ENCODE results near the gene SLC25A25. TPM values are rescaled to one million over a fixed set of nuclear protein-coding genes. Genes with fewer than 3 reads are reported as not detected.

Gene SLC25A25
- total and polyA plus RNA-seq, 10 donors: 6.2 to 44.7 (median 23.0) TPM

DNA sequence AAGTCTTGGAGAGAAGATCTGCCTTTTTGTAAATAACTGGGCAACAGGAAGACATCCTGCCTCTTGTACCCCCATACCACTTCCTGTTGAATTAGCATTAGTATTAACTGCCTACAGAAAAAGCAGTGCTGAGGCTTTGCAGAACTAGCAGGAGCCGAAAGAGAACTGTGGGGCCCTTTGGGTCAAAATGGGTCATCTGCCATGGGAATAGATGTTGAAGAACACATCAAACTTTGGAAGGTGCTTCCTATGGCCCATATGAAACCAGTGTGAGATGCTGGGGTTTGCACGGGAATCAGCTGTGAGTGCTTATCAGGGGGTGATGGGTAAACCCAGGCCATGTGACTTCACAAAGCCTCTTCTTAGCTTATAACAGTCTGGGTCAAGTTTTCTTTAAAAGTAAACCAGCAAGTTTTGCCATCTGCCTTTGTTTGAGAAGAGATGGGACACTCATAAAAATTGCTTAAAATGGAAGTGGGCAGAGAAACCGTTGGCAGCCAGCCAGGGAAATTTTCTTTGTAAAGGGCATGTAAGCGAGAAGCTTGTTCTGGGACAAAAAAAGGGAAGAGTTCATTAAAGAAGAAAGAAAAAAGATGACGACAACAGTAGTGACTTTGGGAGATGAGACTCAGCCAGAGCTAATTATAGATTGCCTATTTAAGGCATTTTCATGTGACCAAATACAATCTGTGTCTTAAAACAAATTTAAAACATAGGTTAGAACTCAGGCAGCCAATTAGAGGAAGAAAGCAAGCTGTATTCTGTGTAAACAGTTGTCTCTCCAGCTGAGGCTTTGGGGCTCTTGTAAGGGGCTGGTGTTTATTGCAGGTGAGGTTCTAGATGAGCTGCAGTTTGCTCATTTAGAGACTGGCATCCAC lies 4.4 kb downstream of the SLC25A25 start:
- 2 to 6% (median 2%) methylated on average over 5 of the region's 5 CpGs for WGBS, 5 donors
- peaks cover 48 to 91% (median 70%) of the 10 kb centered on the region in 6 donors for H3K4me1 ChIP-seq
- no peaks in the 10 kb centered on the region for H3K9me3 ChIP-seq
- TF ChIP-seq, protein P1, sequence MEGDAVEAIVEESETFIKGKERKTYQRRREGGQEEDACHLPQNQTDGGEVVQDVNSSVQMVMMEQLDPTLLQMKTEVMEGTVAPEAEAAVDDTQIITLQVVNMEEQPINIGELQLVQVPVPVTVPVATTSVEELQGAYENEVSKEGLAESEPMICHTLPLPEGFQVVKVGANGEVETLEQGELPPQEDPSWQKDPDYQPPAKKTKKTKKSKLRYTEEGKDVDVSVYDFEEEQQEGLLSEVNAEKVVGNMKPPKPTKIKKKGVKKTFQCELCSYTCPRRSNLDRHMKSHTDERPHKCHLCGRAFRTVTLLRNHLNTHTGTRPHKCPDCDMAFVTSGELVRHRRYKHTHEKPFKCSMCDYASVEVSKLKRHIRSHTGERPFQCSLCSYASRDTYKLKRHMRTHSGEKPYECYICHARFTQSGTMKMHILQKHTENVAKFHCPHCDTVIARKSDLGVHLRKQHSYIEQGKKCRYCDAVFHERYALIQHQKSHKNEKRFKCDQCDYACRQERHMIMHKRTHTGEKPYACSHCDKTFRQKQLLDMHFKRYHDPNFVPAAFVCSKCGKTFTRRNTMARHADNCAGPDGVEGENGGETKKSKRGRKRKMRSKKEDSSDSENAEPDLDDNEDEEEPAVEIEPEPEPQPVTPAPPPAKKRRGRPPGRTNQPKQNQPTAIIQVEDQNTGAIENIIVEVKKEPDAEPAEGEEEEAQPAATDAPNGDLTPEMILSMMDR (IDR thresholded peaks at IDR 0.05 in 8 of 11, conservative IDR thresholded peaks at IDR 0.05 in 3 of 11): no peak
- peak in 1 of 3 donors; percentile 46 for TF ChIP-seq POLR2AphosphoS5 (IDR thresholded peaks at IDR 0.05)
- H3K4me3 ChIP-seq: peak overlapping the region in 5 of 8 donors; percentile 7 to 96 (median 15)
- peaks cover 0 to 9% (median 0%) of the 10 kb centered on the region in 6 donors for H3K36me3 ChIP-seq
- DNase-seq: no peak
- H3K27me3 ChIP-seq (replicated peaks in 1 of 7): no peaks in the 10 kb centered on the region
- peak overlapping the region; percentile 74 to 99 (median 91) for H3K27ac ChIP-seq
- intact Hi-C loops (cut with DNase I; ENCODE audit: low total_unique reads): no loop called here

DNA sequence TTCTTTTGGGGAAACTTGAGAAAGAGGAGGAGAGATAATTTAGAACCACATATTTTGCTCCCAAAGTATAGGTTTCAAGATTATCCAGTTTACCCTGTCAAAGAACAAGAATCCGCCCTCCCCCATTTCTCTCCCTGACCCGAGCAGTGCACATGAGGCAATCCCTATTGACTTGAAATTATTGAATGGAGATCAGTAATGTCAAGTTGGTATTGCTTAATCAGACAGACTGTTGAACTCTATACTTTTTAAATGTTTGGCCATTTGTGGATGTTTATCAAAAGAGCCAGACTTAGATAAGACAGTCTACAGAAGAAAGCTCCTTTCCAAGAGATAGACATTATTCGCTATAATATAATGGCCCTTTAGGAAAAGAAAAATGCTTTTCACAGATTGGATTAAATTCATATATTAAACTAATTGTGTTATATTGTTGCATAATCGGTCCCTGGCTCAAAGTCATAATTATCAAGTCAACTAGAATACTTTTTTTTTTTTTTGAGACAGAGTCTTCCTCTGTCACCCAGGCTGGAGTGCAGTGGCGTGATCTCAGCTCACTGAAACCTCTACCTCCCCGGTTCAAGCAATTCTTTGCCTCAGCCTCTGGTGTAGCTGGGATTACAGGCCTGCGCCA lies 5.3 kb downstream of the SLC25A25 start:
- intact Hi-C loops (cut with DNase I; ENCODE audit: low total_unique reads): no loop called here
- 71 to 80% (median 77%) methylated on average over 7 of the region's 7 CpGs for WGBS, 5 donors
- peak overlapping the region in 2 of 8 donors; percentile 7 to 96 for H3K4me3 ChIP-seq

DNA sequence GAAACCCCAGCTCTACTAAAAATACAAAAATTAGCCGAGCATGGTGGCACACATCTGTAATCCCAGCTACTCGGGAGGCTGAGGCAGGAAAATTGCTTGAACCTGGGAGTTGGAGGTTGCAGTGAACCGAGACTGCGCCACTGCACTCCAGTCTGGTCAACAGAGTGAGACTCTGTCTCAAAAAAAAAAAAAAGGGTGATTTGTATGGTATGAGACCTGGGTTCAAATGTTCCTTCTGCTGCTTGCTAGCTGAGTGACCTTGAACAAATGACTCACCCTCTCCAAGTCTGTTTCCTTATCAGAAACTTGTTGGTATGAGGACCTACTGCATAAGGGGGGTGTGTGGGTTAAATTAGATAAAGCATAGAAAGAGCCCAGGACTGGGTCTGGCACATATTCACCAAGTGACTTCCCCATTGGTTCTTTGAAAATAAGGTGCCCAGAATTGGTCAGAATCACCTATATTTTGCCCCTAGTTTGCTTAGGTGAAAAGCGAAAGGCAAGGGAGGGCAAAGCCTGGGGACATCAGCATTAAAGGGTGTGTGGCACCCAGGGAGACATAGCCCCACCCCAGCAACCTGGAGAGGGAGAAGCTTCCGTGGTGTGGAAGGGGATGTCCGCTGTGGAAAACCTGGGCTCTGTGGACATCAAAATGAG lies 9.9 kb downstream of the SLC25A25 start:
- Histone ChIP-seq H3K36me3 (peaks cover 0 to 18% (median 0%) of the 10 kb centered on the region in 6 donors), H3K9me3 (no peaks in the 10 kb centered on the region), H3K4me3 (no peak overlapping the region), H3K27me3 (replicated peaks in 1 of 7) (no peaks in the 10 kb centered on the region), H3K27ac (peak overlapping the region in 5 of 8 donors; percentile 25 to 57 (median 46)), H3K4me1 (peaks cover 41 to 97% (median 70%) of the 10 kb centered on the region in 6 donors)
- DNase-seq: no peak
- 82 to 94% (median 91%) methylated on average over 7 of the region's 7 CpGs for WGBS, 5 donors
- intact Hi-C loops (cut with DNase I; ENCODE audit: low total_unique reads): no loop called here
- no peak for TF ChIP-seq POLR2A (IDR thresholded peaks at IDR 0.05)
- TF ChIP-seq, protein P1 (IDR thresholded peaks at IDR 0.05 in 8 of 11, conservative IDR thresholded peaks at IDR 0.05 in 3 of 11): no peak
- no peak for TF ChIP-seq POLR2AphosphoS5 (IDR thresholded peaks at IDR 0.05)

More for the DNA sequence above, 5.3 kb downstream of the SLC25A25 start:
- TF ChIP-seq POLR2AphosphoS5 (IDR thresholded peaks at IDR 0.05) (no peak), POLR2A (IDR thresholded peaks at IDR 0.05) (no peak)
- TF ChIP-seq, protein P1 (IDR thresholded peaks at IDR 0.05 in 8 of 11, conservative IDR thresholded peaks at IDR 0.05 in 3 of 11): no peak
- no peak for DNase-seq
- H3K27ac ChIP-seq: peak overlapping the region; percentile 74 to 99 (median 91)
- H3K27me3 ChIP-seq (replicated peaks in 1 of 7): no peaks in the 10 kb centered on the region
- peaks cover 0 to 10% (median 0%) of the 10 kb centered on the region in 6 donors for H3K36me3 ChIP-seq
- H3K9me3 ChIP-seq: no peaks in the 10 kb centered on the region
- peaks cover 53 to 98% (median 79%) of the 10 kb centered on the region in 6 donors for H3K4me1 ChIP-seq
